ENCODE measurements around the gene CARS2.
"Not testable (repeated sequence)": the region's sequence is repeated elsewhere in the genome, so short reads cannot be mapped to it uniquely, and the experiment has no call there.

CARS2 gene

DNA sequence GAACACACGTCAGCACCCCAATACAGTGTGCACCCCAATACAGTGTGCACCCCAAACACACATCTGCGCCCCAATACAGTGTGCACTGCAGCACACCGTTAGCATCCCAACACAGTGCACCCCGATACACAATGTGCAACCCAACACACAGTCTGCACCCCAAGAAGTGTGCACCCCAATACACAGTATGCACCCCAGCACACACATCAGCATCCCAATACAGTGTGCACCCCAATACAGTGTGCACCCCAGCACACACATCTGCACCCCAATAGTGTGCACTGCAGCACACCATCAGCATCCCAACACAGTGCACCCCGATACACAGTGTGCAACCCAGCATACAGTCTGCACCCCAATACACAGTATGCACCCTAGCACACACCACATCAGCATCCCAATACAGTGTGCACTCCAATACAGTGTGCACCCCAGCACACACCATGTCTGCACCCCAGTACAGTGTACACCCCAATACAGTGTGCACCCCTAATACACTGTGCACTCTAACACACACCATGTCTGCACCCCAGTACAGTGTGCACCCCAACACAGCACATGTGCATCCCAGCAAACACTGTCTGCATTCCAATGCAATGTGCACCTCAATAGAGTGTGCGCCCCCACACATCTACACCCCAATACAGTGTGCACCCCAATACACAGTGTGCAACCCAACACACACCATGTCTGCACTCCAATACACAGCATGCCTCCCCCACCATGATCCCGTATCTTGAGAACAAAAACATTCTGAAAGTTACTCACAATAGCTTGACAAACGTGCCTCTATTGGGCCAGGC, 855 bp upstream of the CARS2 start:
- DNase-seq (ENCODE audit: low read depth) = no peak

DNA sequence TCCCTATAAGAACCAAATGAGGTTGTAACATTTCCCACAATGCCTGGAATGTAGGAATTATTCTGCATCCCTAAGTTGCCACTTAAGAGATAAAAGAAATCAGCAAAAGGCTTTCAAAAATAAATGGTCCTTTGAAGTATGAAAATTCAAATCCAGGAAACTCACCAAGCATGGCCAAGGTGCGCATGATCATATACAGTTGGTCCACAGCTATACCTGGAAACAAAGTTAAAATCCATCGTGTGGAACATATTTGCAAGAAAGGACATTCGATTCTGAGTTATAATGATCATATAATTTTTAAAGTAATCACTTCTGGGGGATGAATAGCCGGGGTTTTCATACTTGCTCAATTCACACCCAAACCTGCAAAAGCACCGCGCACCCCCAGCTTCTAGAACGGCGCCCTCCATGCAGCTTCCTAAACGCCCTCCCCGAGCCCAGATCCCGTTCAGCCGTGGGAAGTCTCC, 525 bp downstream of the CARS2 start:
- DNase-seq (ENCODE audit: low read depth) = no peak

DNA sequence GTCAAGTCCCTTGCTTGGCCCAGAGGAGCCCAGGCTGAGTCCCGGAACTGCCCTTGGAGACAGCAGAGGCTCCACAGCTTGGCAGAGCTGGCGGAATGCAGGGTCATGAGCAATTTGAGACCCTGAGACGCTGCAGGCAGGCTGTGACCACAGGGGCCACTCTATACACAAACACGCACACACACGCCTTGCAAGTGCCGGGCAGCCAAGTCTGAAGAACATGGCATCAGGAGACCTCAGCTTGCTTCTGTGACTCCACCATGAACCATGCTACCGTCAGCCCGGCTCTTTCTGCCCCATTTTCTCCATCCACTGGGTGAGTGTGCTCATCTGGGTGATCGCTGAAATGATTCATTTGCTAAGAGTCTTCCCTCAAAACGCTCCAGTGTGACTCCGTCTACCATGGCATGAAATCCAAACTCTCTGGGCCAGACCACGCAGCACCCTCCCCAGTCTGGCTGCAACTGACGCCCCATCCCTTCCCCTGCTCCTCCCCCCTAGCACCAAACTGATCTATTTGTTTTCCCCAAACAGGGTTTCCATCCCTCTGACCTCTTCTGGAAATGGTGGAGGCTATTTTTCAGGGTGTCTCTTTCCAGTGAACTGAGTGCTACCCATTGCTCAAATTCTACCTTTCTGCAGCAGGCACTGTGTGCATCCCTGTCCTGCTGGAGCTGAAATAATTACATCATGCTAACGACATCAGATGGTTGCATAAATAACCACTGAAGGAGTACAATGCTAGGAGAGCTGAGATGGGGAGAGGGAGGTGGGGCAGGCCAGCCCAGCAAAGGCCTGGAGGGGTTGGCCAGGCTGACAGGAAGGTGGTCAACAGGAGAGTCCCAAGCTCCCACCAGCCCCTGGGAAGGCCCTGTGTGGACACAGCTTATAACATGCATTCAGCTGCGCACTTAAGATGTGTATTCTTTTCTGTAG, 3.1 kb downstream of the CARS2 start:
- DNase-seq (ENCODE audit: low read depth) = no peak

DNA sequence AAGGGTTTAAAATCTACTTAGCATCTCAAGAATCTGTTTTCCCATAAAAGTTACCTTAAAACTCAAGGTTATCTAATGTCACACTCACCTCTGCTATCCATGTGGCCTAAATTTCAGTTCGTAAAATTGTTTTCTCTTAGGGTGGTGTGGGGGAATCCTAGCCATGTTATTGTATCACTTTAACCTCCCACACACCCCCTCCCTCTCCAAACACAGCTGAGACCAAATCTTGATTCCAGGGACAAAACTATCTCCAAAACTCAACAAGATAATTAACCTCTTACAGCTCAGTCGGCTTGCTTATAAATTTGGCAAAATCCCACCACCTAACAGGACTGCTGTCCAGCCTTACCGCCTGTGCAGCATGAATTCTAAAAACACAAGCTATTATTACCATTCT, 3.8 kb downstream of the CARS2 start:
- no peak for DNase-seq (ENCODE audit: low read depth)

DNA sequence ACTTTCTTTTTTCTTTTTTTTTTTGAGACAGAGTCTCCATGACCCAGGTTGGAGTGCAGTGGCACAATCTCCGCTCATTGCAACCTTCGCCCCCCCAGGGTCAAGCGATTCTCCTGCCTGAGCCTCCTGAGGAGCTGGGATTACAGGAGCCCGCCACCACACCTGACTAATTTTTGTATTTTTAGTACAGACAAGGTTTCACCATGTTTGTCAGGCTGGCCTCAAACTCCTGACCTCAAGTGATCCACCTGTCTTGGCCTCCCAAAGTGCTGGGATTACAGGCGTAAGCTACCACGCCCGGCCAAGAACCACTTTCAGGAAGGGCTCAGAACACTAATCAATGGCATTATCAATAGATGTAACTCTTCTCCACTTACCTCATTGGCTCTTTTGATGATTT, 4.9 kb downstream of the CARS2 start:
- DNase-seq (ENCODE audit: low read depth) = not testable (repeated sequence)

DNA sequence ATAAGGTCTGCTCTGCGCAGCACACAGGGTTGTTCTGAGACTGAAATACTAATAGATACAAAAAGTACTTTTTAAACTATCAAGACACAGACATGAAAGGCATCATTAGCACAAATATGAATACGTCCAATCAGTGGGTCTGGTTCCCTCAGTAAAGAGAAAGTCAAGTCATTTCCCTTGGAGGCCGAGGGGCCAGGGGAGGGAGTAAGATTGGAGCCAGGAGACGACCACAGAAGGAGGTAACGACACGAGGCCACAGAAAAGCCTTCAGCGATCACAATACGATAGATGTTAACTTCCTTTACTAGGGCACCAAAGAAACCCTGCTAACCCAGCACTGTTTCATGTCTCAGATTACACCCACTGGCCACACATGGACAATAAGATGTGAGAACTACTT, 5.3 kb downstream of the CARS2 start:
- no peak for DNase-seq (ENCODE audit: low read depth)

DNA sequence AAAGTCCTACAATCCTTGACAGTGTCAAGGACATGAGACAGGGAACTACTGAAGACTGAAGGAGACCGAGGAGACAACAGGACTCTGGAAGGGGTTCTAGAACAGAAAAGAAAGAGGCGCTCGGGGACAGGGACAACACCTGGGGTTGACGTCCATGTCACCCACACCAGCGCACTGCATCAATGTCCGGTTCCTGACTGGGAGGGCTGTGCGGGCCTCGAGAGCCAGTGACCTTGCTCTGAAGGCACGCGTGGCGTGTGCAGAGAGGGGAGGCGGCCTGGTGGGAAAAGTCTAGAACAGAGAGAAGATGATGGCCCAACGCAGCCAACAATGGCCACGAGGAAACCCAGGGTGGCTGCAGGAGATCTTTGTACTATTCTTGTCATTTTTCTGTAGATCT, 5.7 kb downstream of the CARS2 start:
- no peak for DNase-seq (ENCODE audit: low read depth)

DNA sequence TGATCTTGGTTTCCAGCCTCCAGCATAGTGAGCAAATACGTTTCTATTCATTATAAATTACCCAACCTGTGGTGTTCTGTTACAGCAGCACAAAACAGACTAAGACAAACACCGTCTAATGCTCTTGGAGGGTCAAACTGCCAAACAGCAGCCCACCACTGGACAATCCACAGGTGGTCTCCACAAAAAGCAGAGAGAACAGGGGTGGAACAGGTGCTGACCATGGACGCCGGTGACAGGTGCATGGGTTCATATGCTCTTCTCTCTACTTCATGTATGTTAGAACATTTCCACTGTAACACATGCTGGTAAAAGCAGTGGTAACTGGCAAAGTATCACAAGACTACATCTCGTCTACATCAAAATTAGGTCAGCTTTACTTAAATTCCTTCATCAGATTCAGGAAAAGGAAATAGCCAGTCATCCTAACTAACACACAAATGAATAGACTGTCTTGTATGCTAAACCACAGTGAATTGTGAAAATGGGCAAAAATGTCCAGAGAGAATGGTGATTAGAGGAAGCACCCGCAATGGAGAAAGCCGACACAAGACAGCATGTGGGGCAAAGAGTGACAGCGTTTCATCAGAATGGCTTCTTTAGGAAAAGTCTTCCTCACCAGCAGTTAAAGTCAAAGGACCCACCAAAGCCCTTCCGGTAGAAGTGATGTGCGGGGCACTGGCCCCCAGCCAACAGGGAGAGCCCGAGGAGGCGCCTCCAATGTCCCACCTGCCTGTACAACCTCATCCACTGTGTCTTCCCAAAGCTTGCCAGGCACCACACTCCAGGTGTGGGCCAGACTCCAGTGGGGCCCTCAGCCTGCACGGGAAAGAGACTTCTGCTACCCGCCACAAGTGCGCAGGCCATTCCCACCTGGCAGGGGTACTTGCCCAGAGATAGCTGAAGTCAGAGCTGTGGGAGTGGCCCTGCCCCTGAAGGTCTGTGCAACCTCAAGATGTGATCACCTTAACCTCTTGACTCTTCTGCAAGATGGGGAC, 6.5 kb downstream of the CARS2 start:
- DNase-seq (ENCODE audit: low read depth) = no peak

DNA sequence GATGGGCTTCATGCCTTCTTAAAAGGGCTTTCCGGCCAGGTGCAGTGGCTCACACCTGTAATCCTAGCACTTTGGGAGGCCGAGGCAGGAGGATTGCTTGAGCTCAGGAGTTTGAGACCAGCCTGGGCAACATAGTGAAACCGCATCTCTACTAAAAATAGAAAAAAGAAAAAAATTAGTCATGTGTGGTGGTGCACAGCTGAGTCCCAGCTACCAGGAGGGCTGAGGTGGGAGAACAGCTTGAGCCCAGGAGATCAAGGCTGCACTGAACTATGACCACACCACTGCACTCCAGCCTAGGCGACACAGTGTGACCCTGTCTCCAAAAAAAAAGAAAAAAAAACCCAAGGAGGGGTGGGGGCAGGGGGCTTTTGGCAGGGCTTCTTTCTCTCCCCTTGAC, 7.2 kb downstream of the CARS2 start:
- DNase-seq (ENCODE audit: low read depth) = no peak

DNA sequence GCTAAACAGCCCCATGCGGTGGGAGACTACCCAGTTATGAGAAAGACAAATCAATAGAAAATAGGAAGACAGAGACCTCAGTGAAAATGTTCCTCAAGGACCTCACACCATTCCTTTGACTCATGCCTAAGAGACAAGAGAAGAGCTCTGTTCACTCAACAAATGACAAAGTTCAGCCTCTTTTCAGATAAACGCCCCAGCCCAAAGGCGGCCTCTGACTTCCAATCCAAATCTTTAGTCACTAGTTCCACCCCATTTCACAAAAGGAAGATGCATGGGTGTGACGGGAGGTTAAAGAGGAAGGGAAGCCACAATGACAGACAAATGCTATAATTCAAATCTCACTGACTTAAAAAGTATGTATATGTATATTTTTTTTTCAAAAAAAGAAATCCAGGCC, 8.1 kb downstream of the CARS2 start:
- DNase-seq (ENCODE audit: low read depth) = no peak

DNA sequence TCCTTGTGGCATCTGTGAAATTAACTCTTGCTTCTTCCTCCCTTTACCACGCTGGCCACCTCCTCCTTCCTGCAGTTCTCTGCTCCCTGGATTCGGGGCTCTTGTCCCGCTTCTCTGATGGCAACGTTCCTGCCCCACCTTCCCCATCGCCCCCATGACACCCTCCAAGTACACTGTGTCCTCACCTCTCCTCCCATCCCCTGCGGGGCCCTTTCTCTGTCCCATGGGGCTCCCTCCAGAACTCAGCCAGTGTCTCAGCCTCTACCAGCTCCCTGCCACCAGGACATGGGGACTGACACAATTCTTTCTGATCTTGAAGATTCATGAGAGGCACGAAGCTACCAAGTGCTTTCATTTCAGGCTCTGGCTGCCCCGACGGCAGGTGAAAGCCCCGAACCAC, 9.1 kb downstream of the CARS2 start:
- DNase-seq (ENCODE audit: low read depth) = no peak

DNA sequence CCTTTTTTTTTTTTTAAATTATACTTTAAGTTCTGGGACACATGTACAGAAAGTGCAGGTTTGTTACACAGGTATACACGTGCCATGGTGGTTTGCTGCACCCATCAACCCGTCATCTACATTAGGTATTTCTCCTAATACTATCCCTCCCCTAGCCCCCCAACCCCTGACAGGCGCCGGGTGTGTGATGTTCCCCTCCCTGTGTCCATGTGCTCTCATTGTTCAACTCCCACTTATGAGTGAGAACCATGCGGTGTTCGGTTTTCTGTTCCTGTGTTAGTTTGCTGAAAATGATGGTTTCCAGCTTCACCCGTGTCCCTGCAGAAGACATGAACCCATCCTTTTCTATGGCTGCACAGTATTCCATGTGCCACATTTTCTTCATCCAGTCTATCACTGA, 10.1 kb downstream of the CARS2 start:
- not testable (repeated sequence) for DNase-seq (ENCODE audit: low read depth)

DNA sequence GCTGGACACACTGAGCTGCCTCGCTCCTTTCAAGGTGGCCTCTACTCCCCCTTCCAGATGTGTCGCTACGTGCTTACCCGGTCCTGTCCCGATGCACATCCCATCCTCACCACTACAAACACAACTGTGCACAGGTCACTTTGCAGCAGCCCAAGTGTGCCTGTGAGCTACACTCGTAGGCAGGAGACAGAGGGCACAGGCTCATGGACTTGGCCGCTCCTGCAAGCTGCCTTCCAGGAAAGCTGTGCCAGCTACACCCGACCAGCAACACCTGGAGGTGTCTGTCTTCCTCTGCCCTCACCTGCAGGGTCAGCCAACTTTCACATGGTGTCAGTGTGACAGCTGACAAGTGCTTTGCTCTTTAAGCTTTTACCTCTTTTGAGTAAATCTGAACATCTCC, 15.4 kb downstream of the CARS2 start:
- DNase-seq (ENCODE audit: low read depth) = no peak

DNA sequence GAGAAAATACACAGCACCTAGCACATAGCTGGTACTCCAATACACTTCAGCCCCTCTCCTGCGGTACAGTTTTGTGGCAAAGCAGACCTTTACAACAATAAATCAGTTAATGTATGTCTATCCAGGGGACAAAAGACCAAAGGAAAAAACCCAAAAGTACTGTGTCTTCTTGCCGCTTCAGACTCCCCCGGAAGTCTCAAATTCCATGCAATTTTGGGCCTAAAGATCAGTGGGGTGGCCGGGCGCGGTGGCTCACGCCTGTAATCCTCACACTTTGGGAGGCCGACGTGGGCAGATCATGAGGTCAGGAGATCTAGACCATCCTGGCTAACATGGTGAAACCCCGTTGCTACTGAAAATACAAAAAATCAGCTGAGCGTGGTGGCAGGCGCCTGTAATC, 16.2 kb downstream of the CARS2 start:
- no peak for DNase-seq (ENCODE audit: low read depth)

DNA sequence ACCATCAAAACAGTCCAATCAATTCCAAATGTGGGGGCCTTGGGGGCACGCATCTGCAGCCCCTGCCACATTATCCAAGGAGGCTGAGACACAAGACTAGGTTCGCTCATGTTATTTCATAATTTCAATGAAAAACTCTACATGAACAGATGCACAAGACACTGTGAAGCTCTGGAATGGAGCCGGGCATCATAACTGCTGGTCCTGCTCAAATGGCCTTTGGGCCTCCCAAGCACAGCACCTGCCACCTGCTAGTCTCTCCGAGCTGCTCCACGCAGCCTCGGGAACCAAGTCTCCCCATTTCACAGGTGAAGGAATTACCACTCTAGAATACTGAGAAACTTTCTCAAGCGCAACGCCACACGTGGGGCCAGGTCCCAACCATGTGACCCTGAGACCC, 16.9 kb downstream of the CARS2 start:
- no peak for DNase-seq (ENCODE audit: low read depth)

DNA sequence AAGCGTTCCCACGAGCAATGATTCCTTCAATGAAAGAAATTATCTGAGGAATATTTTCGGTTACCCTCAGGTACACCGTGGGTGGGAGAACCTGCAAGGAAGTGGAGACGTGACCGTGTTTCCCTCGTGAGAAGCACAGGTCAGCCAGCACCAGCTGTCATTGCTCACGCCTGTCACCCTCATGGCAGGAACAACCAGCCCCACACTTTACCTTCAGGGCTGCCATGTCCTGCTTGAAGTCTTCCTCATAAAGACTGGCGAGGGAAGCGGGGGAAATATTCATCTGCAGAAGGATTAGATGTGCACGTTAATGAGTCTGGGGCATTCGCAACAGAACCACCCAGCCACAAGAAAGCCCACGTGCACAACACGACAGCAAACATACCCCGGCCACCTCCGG, 18.2 kb downstream of the CARS2 start:
- no peak for DNase-seq (ENCODE audit: low read depth)

DNA sequence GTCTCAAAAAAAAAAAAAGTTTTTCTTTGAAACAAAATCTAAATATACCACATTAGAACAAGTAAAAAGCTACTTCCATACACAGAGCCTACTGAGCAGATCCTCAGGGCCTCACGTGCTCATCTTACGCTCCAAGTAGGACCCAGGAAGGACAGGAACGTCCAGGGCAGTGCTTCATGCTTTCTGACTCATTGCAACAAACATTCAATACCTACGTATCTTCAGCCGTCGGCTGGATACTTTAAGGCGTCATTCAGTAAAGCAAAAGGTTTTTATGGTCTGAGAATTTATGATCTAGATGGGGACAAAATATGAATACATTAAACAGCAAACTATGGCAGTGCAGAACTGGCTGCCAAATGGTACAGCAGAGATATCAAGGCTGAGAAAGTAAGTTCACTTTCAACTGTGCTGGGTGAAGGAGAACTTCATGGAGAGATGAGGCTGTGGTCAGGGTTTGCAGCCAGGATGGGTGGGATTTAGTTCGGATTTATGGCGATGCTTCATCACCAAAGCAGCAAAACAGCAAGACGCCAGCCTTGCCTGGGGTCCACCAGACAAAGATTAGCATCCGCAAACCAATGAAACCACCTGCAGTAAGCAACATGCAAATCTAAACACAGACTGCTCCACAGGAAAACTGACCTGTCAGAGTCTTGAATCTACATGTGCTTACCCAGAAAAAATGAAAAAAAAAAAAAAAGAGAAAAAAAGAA, 20.5 kb downstream of the CARS2 start:
- no peak for DNase-seq (ENCODE audit: low read depth)

DNA sequence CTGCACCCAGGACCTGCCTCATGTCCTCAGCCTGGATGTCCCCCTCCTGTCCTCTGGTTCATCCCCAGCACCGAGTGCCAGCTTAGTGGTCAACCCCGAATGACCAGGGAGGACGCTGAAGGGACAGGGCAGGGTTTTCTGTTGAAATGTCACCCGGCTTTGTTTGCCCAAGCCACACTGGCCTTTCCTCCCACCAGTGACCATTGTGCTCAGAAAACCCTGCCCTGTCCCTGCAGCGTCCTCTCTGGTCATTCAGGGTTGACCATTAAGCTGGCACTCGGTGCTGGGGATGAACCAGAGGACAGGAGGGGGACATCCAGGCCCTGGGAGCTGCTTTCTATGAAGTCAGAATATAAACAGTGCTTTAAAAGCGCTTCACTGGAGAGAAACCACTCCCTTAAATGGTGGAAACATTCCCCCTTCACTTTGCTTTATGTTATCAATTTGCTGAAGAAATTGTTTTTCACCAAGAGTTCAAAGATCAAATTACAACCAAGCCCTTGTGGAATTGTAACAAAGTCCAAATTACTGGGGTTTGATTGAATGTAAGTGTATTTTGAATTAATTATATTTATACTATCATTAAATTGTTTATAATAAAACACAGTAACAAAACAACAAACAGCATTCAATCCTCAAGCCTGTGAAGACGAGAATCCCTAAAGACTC, 21.4 kb downstream of the CARS2 start:
- DNase-seq (ENCODE audit: low read depth) = no peak

DNA sequence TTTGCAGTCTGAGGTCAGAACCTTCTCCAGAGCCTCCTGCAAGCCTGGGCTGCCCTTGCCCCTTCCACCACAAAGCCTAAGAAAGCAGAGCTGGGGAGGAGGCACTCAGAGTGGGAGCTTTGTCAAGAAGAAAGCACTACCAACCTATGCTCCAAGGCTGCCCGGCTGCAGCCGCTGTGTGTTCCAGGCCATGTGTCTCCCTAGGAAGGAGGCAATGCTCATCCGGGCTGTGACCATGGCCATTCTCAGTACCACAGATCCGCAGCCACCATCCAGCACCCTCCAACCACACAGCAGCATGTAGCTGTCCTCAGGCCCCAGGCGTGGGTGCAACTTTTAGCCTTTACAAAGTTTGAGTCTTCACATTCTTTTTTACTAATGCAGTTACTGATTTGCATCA, 22.0 kb downstream of the CARS2 start:
- DNase-seq (ENCODE audit: low read depth) = no peak

DNA sequence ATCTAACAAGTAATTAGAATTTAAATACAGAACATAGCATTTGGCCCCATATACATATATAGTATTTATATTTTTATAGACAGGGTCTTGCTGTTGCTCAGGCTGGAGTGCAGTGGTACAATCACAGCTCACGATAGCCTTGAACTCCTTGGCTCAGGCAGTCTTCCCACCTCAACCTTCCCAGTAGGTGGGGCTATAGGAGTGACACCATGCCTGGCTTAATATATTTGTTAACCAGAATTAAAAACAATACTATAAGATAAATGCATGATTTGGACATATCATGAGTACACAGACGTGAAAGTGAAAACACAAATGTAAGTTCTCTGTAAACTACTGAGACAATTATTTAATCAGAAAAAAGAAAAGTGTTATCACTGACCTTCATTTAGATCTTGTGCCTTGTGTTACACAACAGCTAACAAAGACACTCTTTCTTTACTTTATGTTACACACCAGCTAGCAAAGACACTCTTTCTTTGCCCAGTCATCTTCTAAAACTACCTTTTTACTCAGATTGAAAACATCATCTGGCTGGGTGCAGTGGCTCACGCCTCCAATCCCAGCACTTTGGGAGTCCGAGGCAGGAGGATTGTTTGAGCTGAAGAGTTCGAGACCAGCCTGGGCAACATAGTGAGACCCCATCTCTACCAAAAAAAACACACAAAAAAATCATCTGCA, 22.6 kb downstream of the CARS2 start:
- DNase-seq (ENCODE audit: low read depth) = peak; percentile 11

Data from CMK (cell line).